ENCODE data around the gene MAP1S.

Gene MAP1S

DNA sequence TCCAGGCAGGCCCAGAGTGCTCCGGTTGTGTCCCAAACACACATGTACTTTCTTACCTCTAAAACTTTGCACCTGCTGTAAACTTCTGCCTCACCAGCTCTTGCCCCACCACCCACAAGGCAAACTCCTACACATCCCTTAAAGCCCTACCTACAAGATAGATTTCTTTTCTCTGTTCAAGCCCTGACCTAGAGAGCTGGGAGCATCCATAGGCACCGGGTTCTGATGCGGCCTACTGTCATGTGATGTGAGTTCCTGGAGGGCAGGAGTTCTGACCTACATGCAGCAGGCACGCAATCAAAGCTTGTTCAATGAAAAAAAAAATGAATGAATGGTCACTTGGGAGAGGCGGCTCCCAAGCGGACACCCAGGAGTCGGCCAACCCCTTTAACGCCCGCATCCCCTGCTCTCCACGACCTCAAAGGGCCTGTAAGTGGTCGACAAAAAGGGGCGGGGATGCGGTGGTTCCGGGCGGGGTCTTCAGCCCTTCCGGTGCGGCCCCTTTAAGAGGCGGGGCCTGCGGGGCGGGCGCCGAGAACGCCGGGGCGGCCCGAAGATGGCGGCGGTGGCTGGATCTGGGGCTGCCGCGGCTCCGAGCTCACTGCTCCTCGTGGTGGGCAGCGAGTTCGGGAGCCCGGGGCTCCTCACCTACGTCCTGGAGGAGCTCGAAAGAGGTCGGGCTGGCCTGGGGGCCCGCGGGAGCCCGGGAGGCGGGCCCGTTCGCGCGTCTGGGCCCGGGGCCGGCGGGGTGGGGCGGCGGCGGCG lies at the start of gene MAP1S:
MAP1S (plus strand) TSS at position 534 of the 765 bp plus-strand sequence; CDS start at position 557, 23 bp downstream.
- H3K36me3 Mint-ChIP-seq: peaks cover 18% of the 10 kb centered on the region
- peak within 1 kb of the TSS; percentile 81 for H3K27ac Mint-ChIP-seq
- H3K9me3 Mint-ChIP-seq: no peaks in the 10 kb centered on the region
- no peaks in the 10 kb centered on the region for H3K27me3 Mint-ChIP-seq
- H3K4me1 Mint-ChIP-seq: peaks cover 47% of the 10 kb centered on the region
- peak; percentile 90 for ATAC-seq
- peak within 1 kb of the TSS; percentile 87 for H3K4me3 Mint-ChIP-seq

- no peak for ATAC-seq
- no peaks in the 10 kb centered on the region for H3K36me3 Mint-ChIP-seq
- H3K27ac Mint-ChIP-seq: no peak overlapping the region
- no peaks in the 10 kb centered on the region for H3K4me1 Mint-ChIP-seq
- no peak overlapping the region for H3K4me3 Mint-ChIP-seq
- H3K9me3 Mint-ChIP-seq: peaks cover 2% of the 10 kb centered on the region
- peaks cover 47% of the 10 kb centered on the region for H3K27me3 Mint-ChIP-seq
These were observed 47.4 kb upstream of the MAP1S start for GRCh38 chr19:17671906-17672305.

DNA sequence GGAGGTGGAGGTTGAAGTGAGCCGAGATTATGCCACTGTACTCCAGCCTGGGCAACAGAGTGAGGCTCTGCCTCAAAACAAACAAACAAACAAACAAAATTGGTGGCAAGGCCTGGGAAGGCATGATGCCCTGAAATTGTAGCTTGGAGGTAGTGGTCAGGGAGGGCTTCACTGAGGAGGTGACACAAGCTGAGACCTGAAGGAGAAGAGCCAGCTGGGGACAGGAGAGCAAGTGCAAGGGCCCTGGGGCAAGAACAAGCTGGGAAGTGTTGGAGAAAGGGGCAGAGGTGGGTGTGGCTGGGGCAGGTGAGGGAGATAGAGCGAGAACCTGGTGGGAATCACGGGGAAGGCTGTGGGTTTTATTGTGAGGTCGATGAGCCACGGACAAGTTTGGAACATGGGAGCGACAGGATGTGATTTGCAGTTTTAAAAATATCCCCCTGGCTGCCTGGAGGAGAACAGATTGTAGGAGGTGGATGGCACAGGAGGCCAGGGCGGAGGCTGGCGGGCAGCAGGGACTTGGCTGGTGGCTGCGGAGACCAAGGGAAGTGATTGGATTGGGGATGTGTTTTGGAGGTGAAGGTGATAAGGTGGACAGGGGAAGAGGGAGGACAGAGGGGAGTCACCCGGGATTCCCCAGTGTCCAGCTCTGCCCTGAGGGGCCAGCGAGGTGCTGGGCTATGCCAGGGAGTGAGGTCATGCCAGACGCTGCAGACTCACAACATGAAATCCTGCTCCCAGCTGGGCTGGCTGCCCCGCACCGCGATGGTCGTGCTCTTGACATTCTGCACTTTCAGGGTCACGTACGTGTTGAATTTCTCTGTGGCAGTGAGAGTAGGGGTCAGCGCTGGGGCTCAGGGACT lies 45.1 kb upstream of the MAP1S start:
- no peak for ATAC-seq
- H3K27ac Mint-ChIP-seq: no peak overlapping the region
- no peaks in the 10 kb centered on the region for H3K36me3 Mint-ChIP-seq
- H3K4me3 Mint-ChIP-seq: no peak overlapping the region
- H3K4me1 Mint-ChIP-seq: no peaks in the 10 kb centered on the region
- peaks cover 61% of the 10 kb centered on the region for H3K27me3 Mint-ChIP-seq
- peaks cover 2% of the 10 kb centered on the region for H3K9me3 Mint-ChIP-seq

DNA sequence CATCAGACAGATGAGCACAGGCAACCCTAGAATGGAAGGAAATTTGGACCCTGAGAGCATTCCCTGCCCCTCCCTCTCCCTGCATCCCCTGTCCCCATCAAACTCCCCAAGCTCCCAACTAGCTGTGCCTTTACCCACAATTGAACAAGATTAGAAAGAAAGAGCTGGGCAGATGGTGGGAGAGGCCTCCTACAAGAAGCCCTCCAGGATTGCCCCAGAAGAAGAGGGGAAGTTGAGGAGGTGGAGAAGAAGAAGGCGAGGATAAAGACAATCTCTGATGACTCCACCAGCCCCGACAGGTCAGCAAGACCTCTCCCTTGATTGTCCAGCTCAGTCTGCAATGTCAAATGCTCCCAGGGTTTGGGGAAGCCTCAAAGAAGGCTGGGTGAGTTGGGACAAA lies 43.0 kb upstream of the MAP1S start:
- H3K9me3 Mint-ChIP-seq: peaks cover 2% of the 10 kb centered on the region
- no peak for ATAC-seq
- H3K4me1 Mint-ChIP-seq: peaks cover 20% of the 10 kb centered on the region
- no peak overlapping the region for H3K27ac Mint-ChIP-seq
- no peak overlapping the region for H3K4me3 Mint-ChIP-seq
- H3K36me3 Mint-ChIP-seq: no peaks in the 10 kb centered on the region
- peaks cover 76% of the 10 kb centered on the region for H3K27me3 Mint-ChIP-seq

- ATAC-seq: no peak
- Mint-ChIP-seq H3K36me3 (no peaks in the 10 kb centered on the region), H3K27me3 (peaks cover 77% of the 10 kb centered on the region), H3K9me3 (peaks cover under 1% of the 10 kb centered on the region), H3K4me1 (peaks cover 21% of the 10 kb centered on the region), H3K4me3 (no peak overlapping the region), H3K27ac (no peak overlapping the region)
These were observed 42.3 kb upstream of the MAP1S start for GRCh38 chr19:17677002-17677401.

GRCh38 chr19:17678836-17679235 lies 40.4 kb upstream of the MAP1S start:
- no peaks in the 10 kb centered on the region for H3K9me3 Mint-ChIP-seq
- peaks cover 87% of the 10 kb centered on the region for H3K27me3 Mint-ChIP-seq
- H3K36me3 Mint-ChIP-seq: no peaks in the 10 kb centered on the region
- ATAC-seq: no peak
- no peak overlapping the region for H3K4me3 Mint-ChIP-seq
- no peak overlapping the region for H3K27ac Mint-ChIP-seq
- H3K4me1 Mint-ChIP-seq: peaks cover 21% of the 10 kb centered on the region

DNA sequence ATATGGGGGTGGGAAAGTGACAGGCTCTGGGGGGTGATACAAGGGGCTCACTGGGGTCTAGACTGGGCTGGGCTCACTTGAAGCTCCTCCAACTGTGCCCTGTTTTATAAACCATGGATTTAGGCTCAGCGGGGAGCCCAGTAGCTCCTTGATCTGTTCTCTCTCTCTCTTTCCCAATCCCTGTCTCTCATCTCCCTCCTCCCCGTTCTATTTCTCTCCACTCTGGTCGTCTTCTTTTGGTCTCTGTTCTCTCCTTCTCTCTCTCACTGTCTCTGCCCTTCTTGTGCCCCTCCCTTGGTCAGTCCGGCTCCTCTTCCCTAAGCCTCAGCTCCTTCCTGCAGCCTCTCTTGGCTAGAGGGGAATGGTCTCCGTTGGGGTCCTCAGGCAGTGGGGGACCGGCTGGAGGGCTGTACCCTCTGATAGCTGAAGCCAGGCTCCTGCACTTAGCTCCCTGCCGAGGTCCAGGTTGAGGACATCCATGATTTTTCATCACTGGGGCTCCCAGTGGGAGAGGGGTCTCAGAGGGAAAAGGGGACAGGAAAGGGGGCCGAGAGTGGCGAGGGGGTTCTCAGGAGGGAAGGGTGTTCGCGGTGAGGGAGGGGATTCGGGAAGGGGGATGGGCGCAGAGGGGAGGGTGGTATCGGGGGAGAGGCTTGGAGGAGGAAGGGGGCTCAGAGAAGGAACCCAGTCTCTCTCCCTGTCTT lies 39.6 kb upstream of the MAP1S start:
- Mint-ChIP-seq H3K4me3 (peak overlapping the region; percentile 66), H3K36me3 (no peaks in the 10 kb centered on the region), H3K9me3 (no peaks in the 10 kb centered on the region), H3K27me3 (peaks cover 87% of the 10 kb centered on the region), H3K4me1 (peaks cover 21% of the 10 kb centered on the region), H3K27ac (peak overlapping the region; percentile 61)
- ATAC-seq: no peak

GRCh38 chr19:17680230-17680722 lies 39.0 kb upstream of the MAP1S start:
- H3K27ac Mint-ChIP-seq: peak overlapping the region; percentile 61
- H3K9me3 Mint-ChIP-seq: no peaks in the 10 kb centered on the region
- peaks cover 21% of the 10 kb centered on the region for H3K4me1 Mint-ChIP-seq
- peak overlapping the region; percentile 66 for H3K4me3 Mint-ChIP-seq
- H3K27me3 Mint-ChIP-seq: peaks cover 92% of the 10 kb centered on the region
- H3K36me3 Mint-ChIP-seq: no peaks in the 10 kb centered on the region
- ATAC-seq: peak; percentile 91

- H3K36me3 Mint-ChIP-seq: no peaks in the 10 kb centered on the region
- H3K4me3 Mint-ChIP-seq: no peak overlapping the region
- H3K27me3 Mint-ChIP-seq: peaks cover 92% of the 10 kb centered on the region
- no peak overlapping the region for H3K27ac Mint-ChIP-seq
- no peaks in the 10 kb centered on the region for H3K9me3 Mint-ChIP-seq
- H3K4me1 Mint-ChIP-seq: peaks cover 21% of the 10 kb centered on the region
- no peak for ATAC-seq
These were observed 37.7 kb upstream of the MAP1S start for GRCh38 chr19:17681505-17682125.

DNA sequence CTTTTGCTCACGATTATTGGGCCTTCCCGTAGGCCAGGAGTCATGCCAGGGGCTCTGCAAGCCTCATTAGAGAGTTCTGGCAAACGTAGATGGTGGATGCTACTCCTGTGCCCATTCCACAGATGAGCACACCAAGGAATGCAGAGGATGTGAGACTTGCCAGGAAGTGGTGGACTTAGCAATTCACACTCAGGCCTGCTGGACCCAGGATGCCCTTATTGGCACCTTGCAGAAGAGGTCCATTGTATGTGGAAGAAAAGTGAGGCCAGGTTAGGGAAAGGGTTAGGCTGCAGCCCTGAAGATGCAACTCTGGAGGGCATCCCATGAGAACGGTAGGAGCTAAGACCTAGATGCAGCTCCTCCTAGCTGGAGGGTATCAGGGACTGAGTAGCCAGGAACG lies 37.0 kb upstream of the MAP1S start:
- no peak for ATAC-seq
- Mint-ChIP-seq H3K9me3 (no peaks in the 10 kb centered on the region), H3K4me1 (peaks cover 21% of the 10 kb centered on the region), H3K4me3 (no peak overlapping the region), H3K27ac (no peak overlapping the region), H3K36me3 (no peaks in the 10 kb centered on the region), H3K27me3 (peaks cover 91% of the 10 kb centered on the region)

GRCh38 chr19:17683078-17683477 lies 36.2 kb upstream of the MAP1S start:
- Mint-ChIP-seq H3K4me3 (no peak overlapping the region), H3K27me3 (peaks cover 91% of the 10 kb centered on the region), H3K27ac (no peak overlapping the region), H3K36me3 (no peaks in the 10 kb centered on the region), H3K9me3 (no peaks in the 10 kb centered on the region), H3K4me1 (peaks cover 27% of the 10 kb centered on the region)
- no peak for ATAC-seq

GRCh38 chr19:17684256-17684655 lies 35.0 kb upstream of the MAP1S start:
- H3K9me3 Mint-ChIP-seq: no peaks in the 10 kb centered on the region
- H3K4me3 Mint-ChIP-seq: no peak overlapping the region
- peaks cover 92% of the 10 kb centered on the region for H3K27me3 Mint-ChIP-seq
- H3K36me3 Mint-ChIP-seq: no peaks in the 10 kb centered on the region
- peaks cover 34% of the 10 kb centered on the region for H3K4me1 Mint-ChIP-seq
- no peak for ATAC-seq
- H3K27ac Mint-ChIP-seq: no peak overlapping the region

GRCh38 chr19:17685451-17686022 lies 33.7 kb upstream of the MAP1S start:
- Mint-ChIP-seq H3K27ac (no peak overlapping the region), H3K36me3 (no peaks in the 10 kb centered on the region), H3K27me3 (peaks cover 84% of the 10 kb centered on the region), H3K4me1 (peaks cover 21% of the 10 kb centered on the region), H3K4me3 (no peak overlapping the region), H3K9me3 (no peaks in the 10 kb centered on the region)
- no peak for ATAC-seq

- H3K4me1 Mint-ChIP-seq: peaks cover 16% of the 10 kb centered on the region
- peaks cover 84% of the 10 kb centered on the region for H3K27me3 Mint-ChIP-seq
- no peak for ATAC-seq
- no peaks in the 10 kb centered on the region for H3K9me3 Mint-ChIP-seq
- no peak overlapping the region for H3K4me3 Mint-ChIP-seq
- no peaks in the 10 kb centered on the region for H3K36me3 Mint-ChIP-seq
- H3K27ac Mint-ChIP-seq: no peak overlapping the region
These were observed 33.2 kb upstream of the MAP1S start for GRCh38 chr19:17686023-17686521.

Measured in stimulated activated memory B cell treated with anti-CD40 and anti-IgM and Interleukin-4, amounts not matched to agents 10 μg/mL and 1 μg/mL and 100 μg/mL, for 72 hours (primary cell).